ENCODE measurements around the gene CSMD2.

GRCh38 chr1:33537885-33538284, 627.1 kb downstream of the CSMD2 start:
- TF ChIP-seq CTCF (IDR thresholded peaks at IDR 0.05) (no peak), POLR2A (IDR thresholded peaks at IDR 0.05) (no peak)
